Pulmonary artery endothelial cell (primary cell): ENCODE measurements around the gene NCS1. TPM values are rescaled to one million over a fixed set of nuclear protein-coding genes. Genes with fewer than 3 reads are reported as not detected.

Experiments used
- DNase-seq: peaks from one replicate; pipeline ENCODE4 v3.0.0-alpha.2; 2011; ENCODE audit warnings: low read depth, low spot score
- total RNA-seq: library from RNA; depleted of rRNA; stranded (reverse); fragments of >200 nt; gene quantifications from 2 replicates; pipeline ENCODE4 v1.2.3, GENCODE V29; 2014

The NCS1 gene
- total RNA-seq, 1 donor from 2014 or later = 44.1 TPM

GRCh38 chr9:130193531-130194377 is 21.6 kb downstream of the NCS1 start:
- DNase-seq = no peak

DNA sequence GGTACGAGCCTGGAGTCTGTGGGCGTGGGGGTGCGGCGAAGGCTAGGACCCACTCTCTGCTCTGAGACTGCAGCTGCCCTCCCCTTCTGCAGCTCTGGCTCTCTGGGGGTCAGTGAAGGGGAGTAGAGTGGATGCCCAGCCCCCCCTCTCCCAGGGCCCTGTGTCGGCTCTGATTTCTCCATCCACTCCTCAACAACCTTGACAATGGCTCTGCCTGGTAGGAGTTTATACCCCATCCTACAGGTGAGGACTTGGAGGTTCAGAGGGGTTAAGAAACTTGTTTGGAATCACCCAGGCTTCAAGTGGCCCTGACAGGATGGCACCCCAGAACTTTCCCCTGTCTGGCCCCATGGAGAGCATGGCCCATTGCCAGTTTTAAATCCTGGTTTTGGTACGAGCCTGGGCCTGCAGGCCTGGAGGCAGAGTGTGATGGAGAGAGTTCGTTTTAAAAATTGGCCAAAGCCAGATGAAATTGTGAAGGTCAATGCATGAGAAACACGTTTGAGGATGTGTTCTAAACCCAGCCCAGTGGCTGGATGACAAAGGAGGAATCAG is 22.3 kb downstream of the NCS1 start:
- no peak for DNase-seq

DNA sequence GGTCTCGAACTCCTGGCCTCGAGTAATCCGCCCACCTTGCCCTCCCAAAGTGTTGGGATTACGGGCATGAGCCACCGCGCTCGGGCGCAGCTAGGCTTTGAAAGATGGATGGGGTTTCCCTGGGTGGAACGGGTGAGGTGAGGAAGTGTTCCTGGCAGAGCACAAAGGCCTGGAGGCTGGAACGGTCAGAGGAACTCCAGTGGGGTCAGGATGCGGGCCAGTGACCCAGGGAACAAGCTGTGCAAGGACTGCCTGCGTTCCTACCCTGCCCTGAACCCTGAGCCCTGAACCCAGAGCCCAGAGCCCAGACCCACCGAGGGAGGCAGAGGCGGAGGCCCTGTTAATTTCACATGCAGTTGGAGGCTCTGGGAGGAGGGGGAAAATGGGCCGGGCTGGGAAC is 23.4 kb downstream of the NCS1 start:
- DNase-seq = no peak

DNA sequence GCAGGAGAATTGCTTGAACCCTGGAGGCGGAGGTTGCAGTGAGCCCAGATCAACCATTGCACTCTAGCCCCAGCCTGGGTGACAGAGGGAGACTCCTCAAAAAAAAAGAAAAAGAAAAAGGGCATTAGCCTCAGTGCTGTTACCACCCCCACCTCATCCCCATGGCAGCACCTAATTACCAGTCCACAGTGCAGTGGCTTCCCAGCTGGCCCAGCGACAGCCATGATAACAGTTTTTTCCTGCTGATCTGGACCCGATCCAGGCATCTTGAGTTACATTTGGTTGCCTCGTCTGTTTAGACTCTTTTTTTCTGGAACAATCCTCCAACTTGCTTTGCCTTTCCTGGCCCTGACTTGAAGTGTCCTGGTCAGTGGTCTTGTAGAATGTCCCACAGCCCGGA is 24.4 kb downstream of the NCS1 start:
- DNase-seq = no peak

- DNase-seq = no peak
These were observed 25.2 kb downstream of the NCS1 start for GRCh38 chr9:130197386-130197785.

DNA sequence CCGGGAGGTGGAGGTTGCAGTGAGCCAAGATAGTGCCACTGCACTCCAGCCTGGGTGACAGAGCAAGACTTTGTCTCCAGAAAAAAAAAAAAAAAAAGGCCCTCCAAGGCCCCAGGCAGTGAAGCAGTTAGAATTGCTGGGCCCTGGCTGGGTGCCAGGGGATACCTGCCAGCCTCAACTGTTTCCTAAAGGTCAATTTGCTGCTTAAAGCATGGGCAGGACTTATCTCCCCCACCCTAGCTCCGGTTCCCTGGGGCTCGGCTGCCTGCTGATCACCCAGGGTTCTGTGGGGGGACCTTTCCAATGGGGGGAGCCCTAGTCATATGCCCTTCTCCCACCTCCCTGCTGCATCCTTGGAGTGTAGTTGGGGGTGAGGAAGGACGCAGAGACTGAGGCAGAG is 25.7 kb downstream of the NCS1 start:
- no peak for DNase-seq

DNA sequence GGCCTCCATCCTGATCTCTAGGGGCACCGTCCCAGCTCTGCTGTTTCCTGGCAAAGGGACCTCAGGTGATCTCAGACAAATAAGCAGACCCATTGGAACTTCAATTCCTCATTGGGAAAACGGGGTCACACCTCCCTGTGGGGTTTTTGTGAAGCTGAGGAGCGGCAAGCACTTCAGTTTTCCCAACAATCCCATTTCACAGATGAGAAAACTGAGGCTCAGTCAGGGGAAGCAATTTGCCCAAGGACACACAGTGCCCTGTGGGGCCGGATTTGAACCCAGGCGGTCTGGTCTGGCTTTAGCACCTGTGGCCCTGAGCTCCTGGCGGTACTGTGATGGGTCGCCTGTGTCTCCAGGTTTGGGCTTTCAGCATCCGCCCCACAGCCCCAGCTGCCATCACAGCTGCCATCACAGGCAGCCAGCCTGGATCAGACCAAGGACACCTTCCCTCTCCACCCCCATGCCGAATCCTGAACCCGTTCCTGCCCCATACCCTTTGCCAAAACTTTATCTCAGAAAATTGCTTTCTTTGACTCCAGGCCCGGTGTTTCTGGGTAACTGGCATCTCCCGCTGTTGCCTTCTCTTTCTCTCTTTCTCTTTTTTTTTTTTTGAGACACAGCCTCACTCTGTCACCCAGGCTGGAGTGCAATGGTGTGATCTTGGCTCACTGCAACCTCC is 26.4 kb downstream of the NCS1 start:
- no peak for DNase-seq

DNA sequence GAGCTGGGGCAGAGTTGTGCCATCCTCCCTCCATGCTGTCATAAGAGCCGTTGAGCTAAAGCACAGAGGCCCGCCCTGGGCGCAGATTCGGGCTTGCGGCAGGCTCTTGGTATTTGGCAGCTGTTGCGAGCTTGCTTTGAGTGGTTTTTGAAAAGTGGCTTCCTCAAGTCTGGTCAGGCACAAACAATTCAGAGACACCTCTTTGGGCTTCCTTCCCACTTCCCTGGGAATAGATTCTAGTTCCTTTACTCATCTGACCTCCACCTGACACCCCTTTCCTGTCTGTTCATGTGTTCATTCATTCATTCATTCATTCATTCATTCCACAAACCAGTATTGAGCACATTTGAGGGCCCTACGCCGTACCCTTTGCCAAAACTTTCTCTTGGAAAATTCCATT is 27.4 kb downstream of the NCS1 start:
- DNase-seq = no peak

DNA sequence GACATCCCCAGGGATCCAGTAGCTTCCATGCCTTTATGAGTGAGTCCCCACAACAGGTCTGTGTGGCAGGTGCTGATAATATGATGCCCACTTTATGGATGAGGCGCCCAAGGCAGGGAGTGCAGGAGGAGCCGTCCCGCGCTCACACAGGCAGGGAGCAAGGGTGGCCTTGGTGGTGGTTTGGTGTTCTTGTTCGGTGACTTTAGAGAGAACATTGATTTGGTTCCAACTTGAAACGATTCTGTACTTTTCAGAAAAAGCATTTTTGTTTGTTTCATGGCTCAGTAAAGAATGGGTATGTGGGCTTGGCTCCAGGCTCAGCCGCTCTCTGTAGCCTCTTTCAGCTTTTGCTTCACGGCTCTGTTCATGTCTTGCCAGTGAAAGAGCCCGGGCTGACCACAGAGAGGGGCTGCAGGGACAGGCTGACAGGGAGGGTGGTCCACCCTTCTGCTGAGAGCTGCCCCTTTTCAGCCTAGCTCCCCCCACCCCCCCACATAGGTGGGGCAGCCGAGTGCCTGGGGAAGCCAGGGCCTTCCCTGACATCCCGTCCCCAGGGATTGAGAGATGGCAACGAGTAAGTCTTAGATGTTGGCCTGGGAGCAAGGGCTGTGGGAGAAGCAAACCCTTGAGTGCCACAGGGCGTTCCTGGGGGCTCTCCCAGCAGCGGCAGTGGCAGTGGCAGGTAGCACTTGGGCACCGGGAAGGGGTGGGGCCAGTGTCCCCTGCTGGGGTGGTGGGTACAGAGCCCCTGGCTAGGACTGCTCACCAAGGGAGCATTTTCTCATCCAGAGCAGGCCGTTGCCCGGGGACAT is 28.0 kb downstream of the NCS1 start:
- no peak for DNase-seq

GRCh38 chr9:130201399-130201873 is 29.2 kb downstream of the NCS1 start:
- DNase-seq = no peak

DNA sequence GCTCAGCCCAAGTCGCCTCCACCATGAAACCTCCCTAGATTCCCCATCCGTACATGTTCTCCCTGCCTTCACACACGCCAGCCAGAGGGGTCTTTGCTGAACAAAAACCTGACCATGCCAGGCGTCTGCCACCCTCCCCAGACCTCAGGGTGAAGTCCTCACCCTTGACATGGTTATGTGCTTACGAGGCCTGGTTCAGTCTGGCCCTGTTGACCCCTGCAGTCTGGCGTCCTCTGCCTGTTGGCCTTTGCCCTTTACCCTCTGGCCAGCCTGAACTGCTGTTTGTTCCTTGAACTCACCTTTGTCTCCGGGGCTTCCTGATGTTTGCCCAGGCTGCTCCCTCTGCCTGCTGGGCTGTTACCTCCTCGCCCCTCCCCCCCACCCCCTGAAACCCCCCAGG is 29.8 kb downstream of the NCS1 start:
- no peak for DNase-seq

DNA sequence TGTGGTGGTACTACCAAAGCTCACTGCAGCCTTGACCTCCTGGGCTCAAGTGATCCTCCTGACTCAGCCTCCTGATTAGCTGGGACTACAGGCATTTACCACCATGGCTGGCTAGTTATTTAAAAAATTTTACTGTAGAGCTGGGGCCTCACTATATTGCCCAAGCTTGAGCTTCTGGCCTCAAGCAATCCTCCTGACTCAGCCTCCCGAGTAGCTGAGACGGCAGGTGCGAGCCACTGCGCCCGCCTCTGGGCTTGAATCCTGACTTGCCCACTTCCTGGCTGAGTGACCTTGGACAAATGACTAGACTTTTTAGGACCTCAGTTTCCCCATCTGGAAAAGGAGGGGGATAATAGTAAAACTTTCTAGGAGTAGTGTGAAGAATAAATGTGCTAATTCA is 32.1 kb downstream of the NCS1 start:
- no peak for DNase-seq

GRCh38 chr9:130204959-130205358 is 32.8 kb downstream of the NCS1 start:
- DNase-seq = no peak

- DNase-seq = no peak
These were observed 33.7 kb downstream of the NCS1 start for GRCh38 chr9:130205912-130206311.

DNA sequence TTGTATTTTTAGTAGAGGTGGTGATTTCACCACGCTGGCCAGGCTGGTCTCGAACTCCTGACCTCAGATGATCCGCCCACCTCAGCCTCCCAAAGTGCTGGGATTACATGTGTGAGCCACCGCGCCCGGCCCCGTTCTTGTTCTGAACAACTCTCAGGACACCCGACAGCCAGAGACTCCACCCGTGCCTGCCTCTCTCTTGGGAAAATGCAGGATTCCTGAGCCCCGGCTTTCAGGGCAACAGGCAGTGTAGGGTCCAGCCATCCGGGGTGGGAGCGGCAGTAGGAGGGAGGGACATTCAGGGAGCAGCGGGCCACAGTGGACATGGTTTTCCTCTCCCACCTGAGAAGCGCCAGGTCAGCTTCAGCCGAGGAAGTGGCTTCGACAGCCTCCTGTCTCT is 34.4 kb downstream of the NCS1 start:
- DNase-seq = no peak

- DNase-seq = no peak
These were observed 35.2 kb downstream of the NCS1 start for GRCh38 chr9:130207241-130207992.

DNA sequence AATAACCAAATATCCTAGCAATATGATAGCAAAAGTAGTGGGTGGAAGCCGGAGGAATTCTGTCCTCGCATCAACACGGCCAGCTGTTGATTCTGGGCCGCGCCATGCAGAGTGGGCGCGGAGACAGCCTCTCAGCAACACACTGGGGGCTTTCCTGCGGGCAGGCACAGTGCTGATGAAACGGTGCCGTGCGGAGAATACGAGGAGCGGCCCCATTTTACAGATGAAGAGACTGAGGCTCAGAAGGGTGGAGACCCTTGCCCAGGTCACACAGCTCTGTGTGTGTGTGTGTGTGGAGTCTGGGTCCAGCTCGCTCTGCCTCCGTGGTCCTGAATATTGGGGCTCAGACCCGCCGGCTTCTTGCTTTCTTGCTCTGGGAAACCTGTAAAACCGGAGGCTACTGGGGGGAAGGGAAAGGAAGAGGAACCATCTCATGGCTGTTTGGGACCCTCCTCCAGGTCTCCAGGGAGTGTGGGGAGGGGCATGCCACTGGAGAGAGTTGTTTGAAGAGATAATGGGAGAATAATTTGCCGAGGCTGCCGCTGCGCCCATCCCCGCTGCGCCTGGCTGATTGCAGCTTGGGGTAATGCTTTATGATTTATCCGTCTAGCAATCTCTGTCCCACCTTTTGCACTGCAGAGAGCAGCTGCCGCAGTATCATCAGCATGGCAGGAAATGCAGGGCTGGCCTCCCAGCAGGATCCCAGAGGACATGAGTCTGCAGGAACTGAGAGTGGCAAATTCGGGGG is 36.6 kb downstream of the NCS1 start:
- DNase-seq = no peak

DNA sequence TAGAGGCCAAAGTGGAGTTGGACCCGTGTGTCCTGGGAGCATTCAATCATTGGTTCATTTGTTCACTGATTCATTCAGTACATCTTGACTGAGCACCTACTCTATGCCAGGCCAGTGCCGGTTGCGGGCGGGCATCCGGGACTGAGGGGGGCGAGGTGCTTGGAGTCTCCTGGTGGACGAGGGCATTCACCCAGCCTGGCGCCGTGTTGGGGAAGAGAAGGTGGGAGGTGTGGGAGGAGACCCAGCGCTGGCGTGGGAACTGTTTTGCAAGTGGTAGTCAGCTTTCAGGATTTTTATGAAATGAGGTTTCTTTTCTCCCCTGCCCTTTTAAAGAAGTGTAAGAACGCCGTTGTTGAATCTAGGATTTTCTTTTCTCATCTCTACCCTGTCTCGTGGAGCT is 37.2 kb downstream of the NCS1 start:
- no peak for DNase-seq

DNA sequence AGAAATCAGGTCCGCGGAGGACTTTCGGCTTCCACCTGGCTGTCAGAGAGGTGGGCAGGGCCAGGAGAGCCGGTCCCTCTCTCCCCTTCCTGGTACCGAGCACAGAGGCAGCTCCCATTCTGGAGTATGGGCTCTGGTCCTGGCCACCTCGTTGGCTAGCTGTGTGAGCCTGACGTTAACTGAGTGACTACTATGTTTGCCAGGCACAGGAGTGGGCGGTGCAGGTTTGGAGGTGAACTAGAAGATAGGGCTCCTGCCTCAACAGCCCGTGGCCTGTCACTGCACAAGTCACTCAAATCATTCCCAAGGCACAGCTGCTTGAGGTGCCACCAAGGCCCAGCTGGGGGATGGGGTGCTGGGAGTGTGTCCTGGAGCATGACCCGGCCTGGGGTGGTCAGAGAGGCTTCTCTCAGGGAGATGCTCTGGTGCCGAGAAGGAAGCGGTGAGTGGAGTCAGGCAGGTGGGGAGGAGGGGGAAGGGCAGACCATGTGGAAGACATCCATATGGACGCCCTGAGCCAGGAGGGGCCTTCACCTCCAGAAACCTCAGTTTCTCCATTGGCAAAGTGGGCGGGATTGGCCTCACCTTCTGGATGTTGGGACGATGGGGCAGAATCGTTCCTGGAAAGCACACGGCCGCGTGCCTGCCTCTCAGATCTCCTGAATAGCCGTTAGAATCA is 39.5 kb downstream of the NCS1 start:
- no peak for DNase-seq
